Osteoblast (primary cell): Measurements from ENCODE around the gene CTXN3. TPM values are rescaled to one million over a fixed set of nuclear protein-coding genes. Genes with fewer than 3 reads are reported as not detected.

Source experiments
- DNase-seq: peaks from one replicate; pipeline ENCODE4 v3.0.0; 2011; ENCODE audit warnings: low spot score, mixed read lengths; ENCODE audit not compliant: insufficient read length; ENCODE audit errors: missing footprints
- H2AFZ ChIP-seq: 2 replicates; pipeline ENCODE4 v1.6.0; 2011; ENCODE audit warnings: mild to moderate bottlenecking, low read length
- H3K27ac ChIP-seq: 2 replicates; pipeline ENCODE4 v1.5.1; 2011; ENCODE audit warnings: mild to moderate bottlenecking, low read depth, low read length, moderate library complexity
- H3K27me3 ChIP-seq: 2 replicates; pipeline ENCODE4 v1.6.0; 2012; ENCODE audit warnings: mild to moderate bottlenecking, control low read depth, inconsistent platforms, low read length, moderate library complexity; ENCODE audit not compliant: insufficient read depth
- H3K36me3 ChIP-seq: 2 replicates; pipeline ENCODE4 v1.5.1; 2011; ENCODE audit warnings: mild to moderate bottlenecking, low read length, control low read depth, moderate library complexity; ENCODE audit not compliant: insufficient read depth
- H3K4me1 ChIP-seq: 2 replicates; pipeline ENCODE4 v1.5.1; 2011; ENCODE audit warnings: mild to moderate bottlenecking, low read length, control low read depth, moderate library complexity; ENCODE audit not compliant: insufficient read depth
- H3K4me2 ChIP-seq: 2 replicates; pipeline ENCODE4 v1.6.0; 2011; ENCODE audit warnings: mild to moderate bottlenecking, low read length; ENCODE audit not compliant: insufficient read depth
- H3K4me3 ChIP-seq: fragments of 200-600 bp; sonication (generic); 3 replicates; pipeline ENCODE4 v1.5.1; 2012; ENCODE audit warnings: mild to moderate bottlenecking, low read length, inconsistent platforms; ENCODE audit not compliant: insufficient read depth
- H3K79me2 ChIP-seq: 2 replicates; pipeline ENCODE4 v1.6.0; 2012; ENCODE audit warnings: mild to moderate bottlenecking, low read length, control low read depth, inconsistent platforms; ENCODE audit not compliant: insufficient read depth
- H3K9me3 ChIP-seq: 2 replicates; pipeline ENCODE4 v1.5.1; 2011; ENCODE audit warnings: low read depth, low read length, control low read depth
- H4K20me1 ChIP-seq: 2 replicates; pipeline ENCODE4 v1.6.0; 2012; ENCODE audit warnings: mild to moderate bottlenecking, low read length, control low read depth; ENCODE audit not compliant: insufficient read depth
- CTCF ChIP-seq: IDR thresholded peaks from 2 replicates; pipeline ENCODE4 v1.5.1; 2011; ENCODE audit warnings: mild to moderate bottlenecking, low read depth, low read length, moderate library complexity; ENCODE audit errors: extremely low read depth
- total RNA-seq: library from RNA; depleted of rRNA; stranded (reverse); fragments of >200 nt; gene quantifications from 2 replicates; pipeline ENCODE4 v1.2.3, GENCODE V29; 2012

CTXN3 gene
- total RNA-seq, 1 donor: not detected

- Histone ChIP-seq H3K4me1 (no peaks in the 10 kb centered on the region), H3K36me3 (no peaks in the 10 kb centered on the region), H3K4me3 (no peak overlapping the region), H3K9me3 (no peaks in the 10 kb centered on the region), H2AFZ (no peak overlapping the region), H4K20me1 (no peaks in the 10 kb centered on the region), H3K27me3 (no peaks in the 10 kb centered on the region), H3K4me2 (no peak overlapping the region), H3K27ac (no peak overlapping the region), H3K79me2 (no peaks in the 10 kb centered on the region)
- DNase-seq: no peak
- TF ChIP-seq CTCF: no peak
Observed at GRCh38 chr5:127619908-127620479, 28.9 kb upstream of the CTXN3 start.

- no peaks in the 10 kb centered on the region for H3K9me3 ChIP-seq
- H3K4me2 ChIP-seq: no peak overlapping the region
- H2AFZ ChIP-seq: no peak overlapping the region
- no peaks in the 10 kb centered on the region for H3K27me3 ChIP-seq
- no peak for DNase-seq
- TF ChIP-seq CTCF: no peak
- no peaks in the 10 kb centered on the region for H3K79me2 ChIP-seq
- H4K20me1 ChIP-seq: no peaks in the 10 kb centered on the region
- no peaks in the 10 kb centered on the region for H3K36me3 ChIP-seq
- H3K4me3 ChIP-seq: no peak overlapping the region
- H3K4me1 ChIP-seq: no peaks in the 10 kb centered on the region
- H3K27ac ChIP-seq: no peak overlapping the region
Observed at GRCh38 chr5:127621601-127622325, 27.1 kb upstream of the CTXN3 start.

GRCh38 chr5:127634007-127634406 is 14.9 kb upstream of the CTXN3 start:
- H3K79me2 ChIP-seq: no peaks in the 10 kb centered on the region
- H3K27ac ChIP-seq: no peak overlapping the region
- H3K36me3 ChIP-seq: no peaks in the 10 kb centered on the region
- no peaks in the 10 kb centered on the region for H3K4me1 ChIP-seq
- H3K27me3 ChIP-seq: no peaks in the 10 kb centered on the region
- TF ChIP-seq CTCF: no peak
- no peak overlapping the region for H3K4me3 ChIP-seq
- H3K4me2 ChIP-seq: no peak overlapping the region
- no peaks in the 10 kb centered on the region for H4K20me1 ChIP-seq
- H3K9me3 ChIP-seq: no peaks in the 10 kb centered on the region
- no peak overlapping the region for H2AFZ ChIP-seq
- DNase-seq: no peak

- H3K79me2 ChIP-seq: no peaks in the 10 kb centered on the region
Observed at GRCh38 chr5:127639828-127640227, 9.1 kb upstream of the CTXN3 start.

More at GRCh38 chr5:127639828-127640227, 9.1 kb upstream of the CTXN3 start:
- no peaks in the 10 kb centered on the region for H3K27me3 ChIP-seq
- H3K4me3 ChIP-seq: no peak overlapping the region
- H3K27ac ChIP-seq: no peak overlapping the region
- TF ChIP-seq CTCF: no peak
- H3K4me1 ChIP-seq: no peaks in the 10 kb centered on the region
- H3K36me3 ChIP-seq: no peaks in the 10 kb centered on the region
- H2AFZ ChIP-seq: no peak overlapping the region
- no peaks in the 10 kb centered on the region for H3K9me3 ChIP-seq
- DNase-seq: no peak
- H4K20me1 ChIP-seq: no peaks in the 10 kb centered on the region
- no peak overlapping the region for H3K4me2 ChIP-seq
